T-helper 2 cell (primary cell): ENCODE results near the gene UBAP2L.
"Not testable (repeated sequence)": the region's sequence is repeated elsewhere in the genome, so short reads cannot be mapped to it uniquely, and the experiment has no call there.

Experiments used
- DNase-seq, 5 experiments: peaks; one replicate each; pipeline versions ENCODE4 v3.0.0 to v3.0.0-alpha.2; 2012 to 2022

The UBAP2L gene

GRCh38 chr1:154312229-154313065, 91.7 kb downstream of the UBAP2L start:
- not testable (repeated sequence) for DNase-seq

- no peak for DNase-seq
Measured at GRCh38 chr1:154313066-154313356, 92.3 kb downstream of the UBAP2L start.

- not testable (repeated sequence) for DNase-seq
Measured at GRCh38 chr1:154314226-154314625, 93.5 kb downstream of the UBAP2L start.

GRCh38 chr1:154316704-154317103, 95.9 kb downstream of the UBAP2L start:
- no peak for DNase-seq

- no peak for DNase-seq
Measured at GRCh38 chr1:154318386-154318785, 97.6 kb downstream of the UBAP2L start.
